Spleen (tissue), 11 donors: Measurements from ENCODE around the gene ASAH2. TPM values are rescaled to one million over a fixed set of nuclear protein-coding genes. Genes with fewer than 3 reads are reported as not detected.

Source experiments
- DNase-seq: peaks from one replicate; pipeline ENCODE4 v3.0.0-alpha.2; 2020
- H3K27ac ChIP-seq, 8 donors: fragments of 200-600 bp; sonication (generic) in 7 of 8; 1 replicate in 4 of 8; 2 replicates in 4 of 8; pipeline versions ENCODE4 v1.5.0 to v1.8.0; 2016 to 2021; ENCODE audit warnings: inconsistent platforms in 4 of 8, mild to moderate bottlenecking in 4 of 8, moderate library complexity in 1 of 8
- H3K27me3 ChIP-seq, 7 donors: fragments of 200-600 bp; sonication (generic) in 6 of 7; replicated peaks in 1 of 7; 1 replicate in 4 of 7; 2 replicates in 3 of 7; pipeline versions ENCODE4 v1.5.0 to v1.8.0; 2016 to 2021; ENCODE audit warnings: inconsistent platforms in 3 of 7, mild to moderate bottlenecking in 1 of 7
- H3K36me3 ChIP-seq, 6 donors: fragments of 200-600 bp; sonication (generic) in 5 of 6; 1 replicate in 4 of 6; 2 replicates in 2 of 6; pipeline versions ENCODE4 v1.5.0 to v1.8.0; 2016 to 2021; ENCODE audit warnings: inconsistent platforms in 2 of 6
- H3K4me1 ChIP-seq, 6 donors: fragments of 200-600 bp; sonication (generic) in 5 of 6; 1 replicate in 3 of 6; 2 replicates in 3 of 6; pipeline versions ENCODE4 v1.5.0 to v1.8.0; 2016 to 2021; ENCODE audit warnings: inconsistent platforms in 3 of 6
- H3K4me3 ChIP-seq, 8 donors: fragments of 200-600 bp; sonication (generic) in 7 of 8; 1 replicate in 4 of 8; 2 replicates in 4 of 8; pipeline versions ENCODE4 v1.5.0 to v1.8.0; 2016 to 2021; ENCODE audit warnings: inconsistent platforms in 4 of 8, mild to moderate bottlenecking in 4 of 8, moderate library complexity in 2 of 8
- H3K9me3 ChIP-seq, 8 donors: fragments of 200-600 bp; sonication (generic) in 7 of 8; 1 replicate in 4 of 8; 2 replicates in 4 of 8; pipeline versions ENCODE4 v1.5.0 to v1.8.0; 2016 to 2021; ENCODE audit warnings: inconsistent platforms in 4 of 8
- POLR2A ChIP-seq, 3 donors: fragments of 450-650 bp; IDR thresholded peaks; one replicate each; pipeline ENCODE4 v1.5.1; 2017; ENCODE audit warnings: antibody characterized with exemption in 3 of 3, mild to moderate bottlenecking in 1 of 3
- POLR2AphosphoS5 ChIP-seq, 3 donors: sonication (generic); formaldehyde crosslinking; IDR thresholded peaks; one replicate each; pipeline ENCODE4 v1.5.1; 2017; ENCODE audit warnings: antibody characterized with exemption in 3 of 3
- WGBS, 5 donors: extraction: QIAGEN DNeasy Blood & Tissue Kit in 3 of 5; methylation state at CpG; one replicate each; pipeline versions ENCODE4 v1.1.5 to v1.1.7; 2013 to 2018; 5-methylcytosine and 5-hydroxymethylcytosine counted together
- intact Hi-C: fragments of 100-400 bp; cut with DNase I; formaldehyde crosslinking; loops from one replicate; pipeline ENCODE4 v1.15.0; 2023; ENCODE audit warnings: low total_unique reads
- polyA plus RNA-seq, 3 donors: library from polyadenylated mRNA; stranded (reverse); fragments of 200-250 nt; gene quantifications; one replicate each; pipeline ENCODE4 v1.2.1, GENCODE V29; 2013
- total RNA-seq, 7 donors: library from RNA; depleted of rRNA in 3 of 7; stranded (reverse); fragments of >200 nt in 3 of 7; fragmentation: NEBNext Ultra II Directional in 4 of 7; extraction: Animal tissue kit (Norgen Biotek cat#: 25700) in 4 of 7; gene quantifications; one replicate each; pipeline versions ENCODE4 v1.1.0 to v1.2.1, GENCODE V29; 2016 to 2021
- TF ChIP-seq, protein P1 (sequence below), 11 experiments: fragments of 200-600 bp in 7 of 11; fragments of 450-650 bp in 4 of 11; sonication (generic) in 4 of 11; IDR thresholded peaks in 8 of 11; conservative IDR thresholded peaks in 3 of 11; 1 replicate in 7 of 11; 2 replicates in 4 of 11; pipeline versions ENCODE4 v1.4.0 to v1.8.0; 2016 to 2021; ENCODE audit warnings: antibody characterized with exemption in 11 of 11, inconsistent platforms in 4 of 11, mild to moderate bottlenecking in 1 of 11
- donor health status: healthy with polysubstance abuse.
- donor health status: DM: no; HTN: no; CAD: no; lungs with moderate emphysema.
- donor health status: DM: no; HTN: no; CAD: no.
- donor health status: Bipolar disorder and iron deficiency.
- donor health status: healthy.
- donor health status: DM: no; HTN: no; CAD: no.
- donor health status: DM: yes; HTN: yes; CAD: no.

ASAH2 gene
- total and polyA plus RNA-seq, 10 donors = 0.04 to 2.7 (median 0.80) TPM

DNA sequence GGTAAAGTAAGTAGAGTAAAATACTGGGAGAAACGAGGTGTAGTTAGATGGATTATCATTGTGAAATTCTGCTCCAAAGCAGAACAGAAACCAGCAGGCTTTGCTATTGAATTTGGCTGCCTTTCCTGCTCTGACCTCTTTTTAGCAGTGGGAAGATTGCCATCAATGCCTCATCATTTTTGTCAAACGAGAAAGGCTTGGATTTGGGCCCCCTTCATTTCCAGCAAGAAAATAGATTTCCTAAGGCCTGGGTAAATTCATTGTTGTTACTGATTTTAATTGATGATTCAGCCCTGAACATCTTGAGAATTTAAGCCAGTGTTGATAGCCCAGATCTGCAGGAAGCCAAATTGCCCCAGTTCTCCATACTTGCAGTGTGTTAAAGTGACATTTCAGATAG, 35.2 kb upstream of the ASAH2 start:
- 29 to 61% (median 51%) methylated on average over 2 of the region's 2 CpGs for WGBS, 5 donors
- no peak for DNase-seq
- intact Hi-C loops = no loop called here

DNA sequence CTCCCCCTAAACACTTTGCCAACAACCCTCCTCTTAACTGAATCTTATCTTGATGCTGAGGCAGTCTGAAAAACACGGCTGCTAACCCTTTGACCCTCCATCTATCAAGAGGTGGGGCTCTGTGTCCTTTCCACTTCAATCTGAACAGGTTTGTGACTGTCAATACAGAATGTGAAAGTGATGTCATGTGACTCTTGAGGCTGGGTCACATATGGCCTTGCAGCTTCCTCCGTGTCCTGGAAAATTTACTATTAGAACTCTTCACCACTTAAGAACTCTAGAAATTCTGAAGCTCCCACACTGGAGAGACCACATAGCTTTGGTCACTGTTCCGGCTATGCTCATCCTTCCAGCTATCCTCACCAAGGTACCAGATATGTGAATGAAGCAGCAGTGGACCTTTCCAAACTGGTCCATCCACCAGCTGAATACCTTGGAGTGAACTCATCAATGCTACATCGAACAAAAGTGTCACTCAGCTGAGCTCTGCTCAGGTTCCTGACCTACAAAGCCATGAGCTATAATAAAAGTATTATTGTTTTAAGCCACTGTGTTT, 30.7 kb upstream of the ASAH2 start:
- intact Hi-C loops = no loop called here
- Histone ChIP-seq H3K4me3 (no peak overlapping the region), H3K36me3 (no peaks in the 10 kb centered on the region), H3K27ac (no peak overlapping the region), H3K27me3 (peaks cover 0 to 7% (median 0%) of the 10 kb centered on the region in 7 donors), H3K4me1 (no peaks in the 10 kb centered on the region), H3K9me3 (no peaks in the 10 kb centered on the region)
- TF ChIP-seq POLR2A (IDR thresholded peaks at IDR 0.05) (no peak), POLR2AphosphoS5 (IDR thresholded peaks at IDR 0.05) (no peak)
- TF ChIP-seq, protein P1, sequence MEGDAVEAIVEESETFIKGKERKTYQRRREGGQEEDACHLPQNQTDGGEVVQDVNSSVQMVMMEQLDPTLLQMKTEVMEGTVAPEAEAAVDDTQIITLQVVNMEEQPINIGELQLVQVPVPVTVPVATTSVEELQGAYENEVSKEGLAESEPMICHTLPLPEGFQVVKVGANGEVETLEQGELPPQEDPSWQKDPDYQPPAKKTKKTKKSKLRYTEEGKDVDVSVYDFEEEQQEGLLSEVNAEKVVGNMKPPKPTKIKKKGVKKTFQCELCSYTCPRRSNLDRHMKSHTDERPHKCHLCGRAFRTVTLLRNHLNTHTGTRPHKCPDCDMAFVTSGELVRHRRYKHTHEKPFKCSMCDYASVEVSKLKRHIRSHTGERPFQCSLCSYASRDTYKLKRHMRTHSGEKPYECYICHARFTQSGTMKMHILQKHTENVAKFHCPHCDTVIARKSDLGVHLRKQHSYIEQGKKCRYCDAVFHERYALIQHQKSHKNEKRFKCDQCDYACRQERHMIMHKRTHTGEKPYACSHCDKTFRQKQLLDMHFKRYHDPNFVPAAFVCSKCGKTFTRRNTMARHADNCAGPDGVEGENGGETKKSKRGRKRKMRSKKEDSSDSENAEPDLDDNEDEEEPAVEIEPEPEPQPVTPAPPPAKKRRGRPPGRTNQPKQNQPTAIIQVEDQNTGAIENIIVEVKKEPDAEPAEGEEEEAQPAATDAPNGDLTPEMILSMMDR (IDR thresholded peaks at IDR 0.05 in 8 of 11, conservative IDR thresholded peaks at IDR 0.05 in 3 of 11) = no peak
- no peak for DNase-seq
- 75 to 87% (median 84%) methylated on average over 4 of the region's 4 CpGs for WGBS, 5 donors

More for the DNA sequence above, 35.2 kb upstream of the ASAH2 start:
- no peak overlapping the region for H3K4me3 ChIP-seq
- H3K27me3 ChIP-seq = no peaks in the 10 kb centered on the region
- no peaks in the 10 kb centered on the region for H3K36me3 ChIP-seq
- H3K27ac ChIP-seq = no peak overlapping the region
- no peaks in the 10 kb centered on the region for H3K9me3 ChIP-seq
- TF ChIP-seq, protein P1 (IDR thresholded peaks at IDR 0.05 in 8 of 11, conservative IDR thresholded peaks at IDR 0.05 in 3 of 11) = no peak
- TF ChIP-seq POLR2A (IDR thresholded peaks at IDR 0.05) = no peak
- no peak for TF ChIP-seq POLR2AphosphoS5 (IDR thresholded peaks at IDR 0.05)
- no peaks in the 10 kb centered on the region for H3K4me1 ChIP-seq

DNA sequence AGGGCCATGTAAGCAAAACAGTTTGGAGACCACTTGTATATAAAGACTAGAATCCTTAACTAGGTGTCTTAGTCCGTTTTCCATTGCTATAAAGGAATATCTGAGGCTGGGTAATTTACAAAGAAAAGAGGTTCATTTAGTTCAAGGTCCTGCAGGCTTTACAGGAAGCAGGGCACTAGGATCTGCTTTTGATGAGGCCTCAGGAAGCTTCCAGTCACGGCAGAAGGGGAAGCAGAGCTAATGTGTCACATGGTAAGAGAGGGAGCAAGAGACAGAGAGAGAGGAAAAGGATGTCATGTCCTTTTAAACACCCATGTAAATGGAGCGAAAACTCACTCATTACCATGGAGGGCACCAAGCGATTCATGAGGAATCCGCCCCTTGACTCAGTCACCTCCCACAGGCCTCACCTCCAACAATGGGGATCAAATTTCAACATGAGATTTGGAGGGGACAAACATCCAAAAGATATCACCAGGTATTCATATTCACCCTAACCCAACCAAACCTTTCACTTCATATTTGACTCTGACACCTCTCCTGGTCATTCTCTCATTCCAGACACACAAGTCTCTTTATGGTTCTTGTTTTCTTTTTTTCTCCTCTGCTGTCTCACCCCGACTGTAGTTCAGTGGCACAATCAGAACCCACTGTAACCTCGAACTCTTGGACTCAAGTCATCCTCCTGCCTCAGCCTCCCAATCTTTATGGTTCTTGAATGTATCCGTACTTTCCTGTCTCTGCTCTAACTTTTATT, 30.1 kb upstream of the ASAH2 start:
- Histone ChIP-seq H3K4me3 (no peak overlapping the region), H3K27ac (no peak overlapping the region), H3K9me3 (no peaks in the 10 kb centered on the region), H3K36me3 (no peaks in the 10 kb centered on the region), H3K4me1 (no peaks in the 10 kb centered on the region), H3K27me3 (peaks cover 0 to 12% (median 0%) of the 10 kb centered on the region in 7 donors)
- TF ChIP-seq POLR2A (IDR thresholded peaks at IDR 0.05) (no peak), POLR2AphosphoS5 (IDR thresholded peaks at IDR 0.05) (no peak)
- TF ChIP-seq, protein P1 (IDR thresholded peaks at IDR 0.05 in 8 of 11, conservative IDR thresholded peaks at IDR 0.05 in 3 of 11) = no peak
- no peak for DNase-seq
- 72 to 79% (median 76%) methylated on average over 8 of the region's 8 CpGs for WGBS, 5 donors
- intact Hi-C loops = no loop called here

DNA sequence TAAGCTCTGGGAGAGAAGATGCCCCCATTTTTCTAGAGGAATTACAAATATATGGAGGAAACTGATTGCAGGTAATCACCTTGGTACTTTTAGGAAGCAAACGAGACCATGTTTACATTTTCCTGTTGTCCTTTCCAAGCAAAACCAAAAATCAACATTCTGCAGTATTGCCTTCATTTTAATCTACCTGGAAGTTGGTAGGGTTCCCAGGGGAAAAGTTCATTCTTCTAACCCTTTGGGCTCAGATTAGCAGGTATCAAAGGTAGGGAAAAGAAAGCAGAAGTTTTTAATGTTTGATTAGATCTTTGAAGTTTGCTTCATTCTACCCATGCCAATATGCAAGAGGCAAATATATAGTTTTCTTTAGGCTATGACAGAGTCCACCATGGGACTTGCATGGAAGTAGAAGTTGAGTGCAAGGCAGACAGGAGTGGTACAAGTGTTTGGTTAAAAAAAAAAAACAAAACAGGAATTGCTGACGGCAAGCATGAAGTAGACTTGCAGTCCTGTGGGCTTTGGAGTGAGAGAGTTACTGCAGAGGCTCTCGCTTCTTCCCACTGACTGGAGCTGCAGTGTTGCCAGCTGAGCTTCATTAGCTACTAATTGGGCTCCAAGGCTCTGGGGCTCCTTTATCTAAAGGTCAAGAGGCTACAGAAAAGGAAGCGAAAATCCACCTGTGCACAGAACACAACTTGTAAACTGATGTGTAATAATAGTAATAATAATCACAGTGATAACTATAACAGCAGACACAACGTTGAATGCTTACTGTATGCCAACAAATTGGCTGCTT, 28.9 kb upstream of the ASAH2 start:
- no peaks in the 10 kb centered on the region for H3K9me3 ChIP-seq
- no peak overlapping the region for H3K27ac ChIP-seq
- WGBS, 5 donors = 62 to 81% (median 79%) methylated on average over 5 of the region's 5 CpGs
- intact Hi-C loops = no loop called here
- TF ChIP-seq, protein P1 (IDR thresholded peaks at IDR 0.05 in 8 of 11, conservative IDR thresholded peaks at IDR 0.05 in 3 of 11) = no peak
- no peak for TF ChIP-seq POLR2A (IDR thresholded peaks at IDR 0.05)
- TF ChIP-seq POLR2AphosphoS5 (IDR thresholded peaks at IDR 0.05) = no peak
- no peaks in the 10 kb centered on the region for H3K4me1 ChIP-seq
- H3K36me3 ChIP-seq = no peaks in the 10 kb centered on the region
- peaks cover 0 to 18% (median 0%) of the 10 kb centered on the region in 7 donors for H3K27me3 ChIP-seq
- H3K4me3 ChIP-seq = no peak overlapping the region
- DNase-seq = no peak
